ENCODE results near the gene MDM1.

The MDM1 gene

DNA sequence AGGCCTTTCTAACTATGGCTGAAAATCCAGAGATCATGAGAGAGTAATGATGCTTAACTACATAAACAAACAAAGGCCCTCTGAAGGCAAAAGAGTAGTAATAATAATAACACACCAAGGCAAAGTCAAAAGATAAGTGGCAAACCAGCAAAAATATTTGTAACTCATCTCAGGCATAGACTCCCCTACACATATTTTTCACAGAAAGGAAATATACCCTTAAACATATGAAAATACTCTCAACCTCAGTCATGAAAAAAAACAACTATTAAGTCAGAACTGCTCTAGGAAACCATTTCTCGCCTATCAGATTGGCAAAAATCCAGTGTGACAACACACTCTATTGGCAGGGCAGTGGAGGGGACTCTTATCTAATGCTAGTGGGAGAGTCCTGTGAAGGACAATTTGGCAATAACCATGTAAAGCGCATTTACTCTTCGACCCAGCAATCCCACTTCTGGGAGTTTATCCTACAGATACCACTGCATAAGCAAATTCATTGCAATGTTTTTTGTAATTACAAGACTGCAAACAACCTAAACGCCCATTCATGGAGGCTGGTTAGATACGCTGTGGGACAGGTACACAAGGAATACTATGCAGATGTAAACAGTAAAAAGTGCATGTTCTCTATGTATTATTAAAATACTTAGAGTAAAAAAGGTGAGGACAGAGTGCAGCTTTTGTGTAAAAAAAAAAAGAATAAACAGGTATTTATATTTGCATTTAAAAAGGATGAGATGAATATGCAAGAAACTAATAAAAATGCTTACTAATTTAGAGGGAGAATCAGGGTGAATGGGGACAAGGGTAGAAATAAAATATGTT is 52.7 kb downstream of the MDM1 start (continued):
- TF ChIP-seq ZBTB48 (tag by site-specific recombination; IDR thresholded peaks at IDR 0.05), result no peak
- no peak for TF ChIP-seq GLIS2 (tag by site-specific recombination; IDR thresholded peaks at IDR 0.05)
- no peak for TF ChIP-seq ZNF239 (tag by site-specific recombination; IDR thresholded peaks at IDR 0.05)
- no peak for TF ChIP-seq ZNF404 (tag by site-specific recombination; IDR thresholded peaks at IDR 0.05)
- TF ChIP-seq, protein P1, sequence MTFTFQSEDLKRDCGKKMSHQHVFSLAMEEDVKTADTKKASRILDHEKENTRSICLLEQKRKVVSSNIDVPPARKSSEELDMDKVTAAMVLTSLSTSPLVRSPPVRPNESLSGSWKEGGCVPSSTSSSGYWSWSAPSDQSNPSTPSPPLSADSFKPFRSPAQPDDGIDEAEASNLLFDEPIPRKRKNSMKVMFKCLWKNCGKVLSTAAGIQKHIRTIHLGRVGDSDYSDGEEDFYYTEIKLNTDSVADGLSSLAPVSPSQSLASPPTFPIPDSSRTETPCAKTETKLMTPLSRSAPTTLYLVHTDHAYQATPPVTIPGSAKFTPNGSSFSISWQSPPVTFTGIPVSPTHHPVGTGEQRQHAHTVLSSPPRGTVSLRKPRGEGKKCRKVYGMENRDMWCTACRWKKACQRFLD (tag by site-specific recombination; IDR thresholded peaks at IDR 0.05), result no peak
- TF ChIP-seq ZNF48 (tag by site-specific recombination; IDR thresholded peaks at IDR 0.05), result no peak
- TF ChIP-seq ZNF175 (tag by site-specific recombination; IDR thresholded peaks at IDR 0.05), result no peak
- TF ChIP-seq ZNF843 (tag by site-specific recombination; IDR thresholded peaks at IDR 0.05), result 0 out of 2 replicates have a peak, but pooled peaks have one; percentile 28
- no peak; the same call in 1 of the 2 replicates for TF ChIP-seq ZBTB21 (tag by site-specific recombination; IDR thresholded peaks at IDR 0.05)
- TF ChIP-seq ZNF214 (tag by site-specific recombination; IDR thresholded peaks at IDR 0.05; ENCODE audit: borderline replicate concordance), result no peak
- no peak for TF ChIP-seq ZNF138 (tag by site-specific recombination; IDR thresholded peaks at IDR 0.05; ENCODE audit: borderline replicate concordance)
- no peak for TF ChIP-seq ZNF292 (tag by site-specific recombination; IDR thresholded peaks at IDR 0.05; ENCODE audit: borderline replicate concordance, low read depth)
- no peak for TF ChIP-seq ZNF473 (tag by site-specific recombination; IDR thresholded peaks at IDR 0.05)
- TF ChIP-seq, protein P2, sequence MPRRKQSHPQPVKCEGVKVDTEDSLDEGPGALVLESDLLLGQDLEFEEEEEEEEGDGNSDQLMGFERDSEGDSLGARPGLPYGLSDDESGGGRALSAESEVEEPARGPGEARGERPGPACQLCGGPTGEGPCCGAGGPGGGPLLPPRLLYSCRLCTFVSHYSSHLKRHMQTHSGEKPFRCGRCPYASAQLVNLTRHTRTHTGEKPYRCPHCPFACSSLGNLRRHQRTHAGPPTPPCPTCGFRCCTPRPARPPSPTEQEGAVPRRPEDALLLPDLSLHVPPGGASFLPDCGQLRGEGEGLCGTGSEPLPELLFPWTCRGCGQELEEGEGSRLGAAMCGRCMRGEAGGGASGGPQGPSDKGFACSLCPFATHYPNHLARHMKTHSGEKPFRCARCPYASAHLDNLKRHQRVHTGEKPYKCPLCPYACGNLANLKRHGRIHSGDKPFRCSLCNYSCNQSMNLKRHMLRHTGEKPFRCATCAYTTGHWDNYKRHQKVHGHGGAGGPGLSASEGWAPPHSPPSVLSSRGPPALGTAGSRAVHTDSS (tag by site-specific recombination; IDR thresholded peaks at IDR 0.05), result no peak
- no peak for TF ChIP-seq ZNF670 (tag by site-specific recombination; IDR thresholded peaks at IDR 0.05; ENCODE audit: low read depth)
- TF ChIP-seq ZNF423 (tag by site-specific recombination; IDR thresholded peaks at IDR 0.05), result no peak
- TF ChIP-seq ZNF768 (tag by site-specific recombination; IDR thresholded peaks at IDR 0.05), result no peak
- TF ChIP-seq, protein P3, sequence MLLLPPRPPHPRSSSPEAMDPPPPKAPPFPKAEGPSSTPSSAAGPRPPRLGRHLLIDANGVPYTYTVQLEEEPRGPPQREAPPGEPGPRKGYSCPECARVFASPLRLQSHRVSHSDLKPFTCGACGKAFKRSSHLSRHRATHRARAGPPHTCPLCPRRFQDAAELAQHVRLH (tag by site-specific recombination; IDR thresholded peaks at IDR 0.05), result no peak
- TF ChIP-seq ZNF510 (tag by site-specific recombination; IDR thresholded peaks at IDR 0.05; ENCODE audit: insufficient replicate concordance), result no peak
- TF ChIP-seq RBAK (tag by site-specific recombination; IDR thresholded peaks at IDR 0.05), result no peak
- TF ChIP-seq ZNF16 (tag by site-specific recombination; IDR thresholded peaks at IDR 0.05; ENCODE audit: low read depth), result no peak
- TF ChIP-seq ZNF23 (tag by site-specific recombination; IDR thresholded peaks at IDR 0.05; ENCODE audit: borderline replicate concordance), result no peak
- TF ChIP-seq ZNF747 (tag by site-specific recombination; IDR thresholded peaks at IDR 0.05), result no peak
- TF ChIP-seq, protein P4, sequence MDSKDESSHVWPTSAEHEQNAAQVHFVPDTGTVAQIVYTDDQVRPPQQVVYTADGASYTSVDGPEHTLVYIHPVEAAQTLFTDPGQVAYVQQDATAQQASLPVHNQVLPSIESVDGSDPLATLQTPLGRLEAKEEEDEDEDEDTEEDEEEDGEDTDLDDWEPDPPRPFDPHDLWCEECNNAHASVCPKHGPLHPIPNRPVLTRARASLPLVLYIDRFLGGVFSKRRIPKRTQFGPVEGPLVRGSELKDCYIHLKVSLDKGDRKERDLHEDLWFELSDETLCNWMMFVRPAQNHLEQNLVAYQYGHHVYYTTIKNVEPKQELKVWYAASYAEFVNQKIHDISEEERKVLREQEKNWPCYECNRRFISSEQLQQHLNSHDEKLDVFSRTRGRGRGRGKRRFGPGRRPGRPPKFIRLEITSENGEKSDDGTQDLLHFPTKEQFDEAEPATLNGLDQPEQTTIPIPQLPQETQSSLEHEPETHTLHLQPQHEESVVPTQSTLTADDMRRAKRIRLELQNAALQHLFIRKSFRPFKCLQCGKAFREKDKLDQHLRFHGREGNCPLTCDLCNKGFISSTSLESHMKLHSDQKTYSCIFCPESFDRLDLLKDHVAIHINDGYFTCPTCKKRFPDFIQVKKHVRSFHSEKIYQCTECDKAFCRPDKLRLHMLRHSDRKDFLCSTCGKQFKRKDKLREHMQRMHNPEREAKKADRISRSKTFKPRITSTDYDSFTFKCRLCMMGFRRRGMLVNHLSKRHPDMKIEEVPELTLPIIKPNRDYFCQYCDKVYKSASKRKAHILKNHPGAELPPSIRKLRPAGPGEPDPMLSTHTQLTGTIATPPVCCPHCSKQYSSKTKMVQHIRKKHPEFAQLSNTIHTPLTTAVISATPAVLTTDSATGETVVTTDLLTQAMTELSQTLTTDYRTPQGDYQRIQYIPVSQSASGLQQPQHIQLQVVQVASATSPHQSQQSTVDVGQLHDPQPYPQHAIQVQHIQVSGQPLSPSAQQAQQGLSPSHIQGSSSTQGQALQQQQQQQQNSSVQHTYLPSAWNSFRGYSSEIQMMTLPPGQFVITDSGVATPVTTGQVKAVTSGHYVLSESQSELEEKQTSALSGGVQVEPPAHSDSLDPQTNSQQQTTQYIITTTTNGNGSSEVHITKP (tag by site-specific recombination; IDR thresholded peaks at IDR 0.05), result peak; percentile 83
- TF ChIP-seq ZFP3 (tag by site-specific recombination; IDR thresholded peaks at IDR 0.05; ENCODE audit: low read depth), result no peak
- TF ChIP-seq SP7 (tag by site-specific recombination; IDR thresholded peaks at IDR 0.05), result peak; percentile 24; the same call in 1 of the 2 replicates
- no peak for TF ChIP-seq ZNF394 (tag by site-specific recombination; IDR thresholded peaks at IDR 0.05; ENCODE audit: borderline replicate concordance)
- TF ChIP-seq ZNF548 (tag by site-specific recombination; IDR thresholded peaks at IDR 0.05), result no peak
- no peak for TF ChIP-seq ZNF324 (tag by site-specific recombination; IDR thresholded peaks at IDR 0.05)
- TF ChIP-seq, protein P5, sequence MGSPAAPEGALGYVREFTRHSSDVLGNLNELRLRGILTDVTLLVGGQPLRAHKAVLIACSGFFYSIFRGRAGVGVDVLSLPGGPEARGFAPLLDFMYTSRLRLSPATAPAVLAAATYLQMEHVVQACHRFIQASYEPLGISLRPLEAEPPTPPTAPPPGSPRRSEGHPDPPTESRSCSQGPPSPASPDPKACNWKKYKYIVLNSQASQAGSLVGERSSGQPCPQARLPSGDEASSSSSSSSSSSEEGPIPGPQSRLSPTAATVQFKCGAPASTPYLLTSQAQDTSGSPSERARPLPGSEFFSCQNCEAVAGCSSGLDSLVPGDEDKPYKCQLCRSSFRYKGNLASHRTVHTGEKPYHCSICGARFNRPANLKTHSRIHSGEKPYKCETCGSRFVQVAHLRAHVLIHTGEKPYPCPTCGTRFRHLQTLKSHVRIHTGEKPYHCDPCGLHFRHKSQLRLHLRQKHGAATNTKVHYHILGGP (tag by site-specific recombination; IDR thresholded peaks at IDR 0.05), result peak; percentile 59; the same call in 1 of the 2 replicates
- TF ChIP-seq ZSCAN23 (tag by site-specific recombination; IDR thresholded peaks at IDR 0.05), result no peak
- TF ChIP-seq MEIS1 (CRISPR knock-in tag; IDR thresholded peaks at IDR 0.05; ENCODE audit: borderline replicate concordance), result no peak
- TF ChIP-seq ZNF112 (tag by site-specific recombination; IDR thresholded peaks at IDR 0.05), result no peak
- no peak for TF ChIP-seq ZNF10 (tag by site-specific recombination; IDR thresholded peaks at IDR 0.05)

Data from HEK293 (cell line).